Keratinocyte (primary cell): ENCODE measurements around the gene LPIN3. TPM values are rescaled to one million over a fixed set of nuclear protein-coding genes. Genes with fewer than 3 reads are reported as not detected.
A peak's percentile ranks its signal among the peaks of the same experiment; 100 is the strongest.

Experiments used
- DNase-seq: peaks from one replicate; pipeline ENCODE4 v3.0.0-alpha.2; 2011; ENCODE audit warnings: low read depth, missing footprints, low spot score
- FAIRE-seq: peaks from 2 replicates; lab custom pipeline; 2011; peaks lifted over from hg19 to GRCh38; lab: Jason Lieb, UNC
- H2AFZ ChIP-seq: 2 replicates; pipeline ENCODE4 v1.6.0; 2012; ENCODE audit warnings: low read length, control low read depth, inconsistent platforms; ENCODE audit not compliant: control insufficient read depth
- H3K27ac ChIP-seq: 2 replicates; pipeline ENCODE4 v1.5.1; 2011; ENCODE audit warnings: low read length; ENCODE audit not compliant: control insufficient read depth, insufficient read depth
- H3K27me3 ChIP-seq: 3 replicates; pipeline ENCODE4 v1.6.0; 2011; ENCODE audit warnings: low read length; ENCODE audit not compliant: control insufficient read depth, insufficient read depth; ENCODE audit errors: extremely low read depth
- H3K36me3 ChIP-seq, 2 experiments: 2 replicates in 1 of 2; 3 replicates in 1 of 2; pipeline ENCODE4 v1.5.1; 2011; ENCODE audit warnings: low read length in 2 of 2, mild to moderate bottlenecking in 1 of 2; ENCODE audit not compliant: control insufficient read depth in 2 of 2, insufficient read depth in 2 of 2; ENCODE audit errors: extremely low read depth in 1 of 2
- H3K4me1 ChIP-seq: 3 replicates; pipeline ENCODE4 v1.5.1; 2011; ENCODE audit warnings: low read length; ENCODE audit not compliant: control insufficient read depth, insufficient read depth; ENCODE audit errors: extremely low read depth
- H3K4me2 ChIP-seq: 3 replicates; pipeline ENCODE4 v1.6.0; 2011; ENCODE audit warnings: low read depth, low read length; ENCODE audit not compliant: control insufficient read depth, insufficient read depth; ENCODE audit errors: extremely low read depth
- H3K4me3 ChIP-seq, 3 experiments: fragments of 200-600 bp in 1 of 3; sonication (generic) in 1 of 3; 2 replicates in 2 of 3; 3 replicates in 1 of 3; pipeline ENCODE4 v1.5.1; 2011 to 2016; ENCODE audit warnings: low read length in 3 of 3, mild to moderate bottlenecking in 3 of 3, control low read depth in 2 of 3, inconsistent platforms in 1 of 3, low read depth in 1 of 3, mixed read lengths in 1 of 3, mixed run types in 1 of 3, moderate library complexity in 1 of 3; ENCODE audit not compliant: control insufficient read depth in 2 of 3, insufficient read depth in 2 of 3; ENCODE audit errors: extremely low read depth in 1 of 3
- H3K79me2 ChIP-seq: 2 replicates; pipeline ENCODE4 v1.6.0; 2012; ENCODE audit warnings: low read length; ENCODE audit not compliant: control insufficient read depth, insufficient read depth
- H3K9ac ChIP-seq: 3 replicates; pipeline ENCODE4 v1.6.0; 2011; ENCODE audit warnings: low read length; ENCODE audit not compliant: control insufficient read depth, insufficient read depth; ENCODE audit errors: extremely low read depth
- H3K9me1 ChIP-seq: 3 replicates; pipeline ENCODE4 v1.6.0; 2011; ENCODE audit warnings: low read length; ENCODE audit not compliant: control insufficient read depth, insufficient read depth; ENCODE audit errors: extremely low read depth
- H3K9me3 ChIP-seq: 2 replicates; pipeline ENCODE4 v1.5.1; 2012; ENCODE audit warnings: low read depth, low read length; ENCODE audit not compliant: control insufficient read depth
- H4K20me1 ChIP-seq: 3 replicates; pipeline ENCODE4 v1.6.0; 2011; ENCODE audit warnings: low read length; ENCODE audit not compliant: control insufficient read depth, insufficient read depth; ENCODE audit errors: extremely low read depth
- CTCF ChIP-seq, 3 experiments: IDR thresholded peaks in 1 of 3; conservative IDR thresholded peaks in 1 of 3; optimal IDR thresholded peaks in 1 of 3; 2 replicates in 2 of 3; 3 replicates in 1 of 3; pipeline versions ENCODE3 to v1.5.1; 2011; ENCODE audit warnings: low read length in 3 of 3, mild to moderate bottlenecking in 3 of 3, moderate library complexity in 2 of 3, control low read depth in 1 of 3, inconsistent platforms in 1 of 3; ENCODE audit not compliant: insufficient read depth in 2 of 3; ENCODE audit errors: extremely low read depth in 1 of 3
- EZH2 ChIP-seq: IDR thresholded peaks from one replicate; pipeline ENCODE4 v1.6.1; 2012; ENCODE audit warnings: inconsistent platforms, mild to moderate bottlenecking, low read length, moderate library complexity
- dilution Hi-C: fragments of 300-500 bp; cut with MboI; formaldehyde crosslinking; loops from one replicate; pipeline ENCODE4 v1.7.0; 2020; ENCODE audit warnings: low sequenced_read_pairs; ENCODE audit not compliant: extremely low pct_ligation_motif_present
- polyA plus RNA-seq, 5 experiments: library from polyadenylated mRNA; depleted of rRNA in 3 of 5; stranded (reverse) in 3 of 5; stranded (forward) in 1 of 5; unstranded in 1 of 5; fragments of >200 nt; gene quantifications; 1 replicate in 1 of 5; 2 replicates in 3 of 5; 3 replicates in 1 of 5; pipeline versions ENCODE4 v1.2.1 to v1.2.3, GENCODE V29; 2011 to 2012; ENCODE audit warnings: missing spikeins in 2 of 5, low read depth in 1 of 5, low replicate concordance in 1 of 5

The LPIN3 gene
- polyA plus RNA-seq, 1 donor (not counting 4 experiments of a cell fraction or from before 2014, with no cell fraction given) = 15.6 TPM

- dilution Hi-C loops = no loop called here
- no peak for FAIRE-seq
- no peak overlapping the region for H3K4me2 ChIP-seq
Measured at GRCh38 chr20:41392295-41392694, 51.7 kb downstream of the LPIN3 start.

GRCh38 chr20:41392871-41393704 is 52.5 kb downstream of the LPIN3 start:
- Histone ChIP-seq H3K79me2 (no peaks in the 10 kb centered on the region), H3K9ac (no peak overlapping the region), H3K9me3 (no peaks in the 10 kb centered on the region), H3K4me1 (peaks cover 17% of the 10 kb centered on the region), H3K27me3 (no peaks in the 10 kb centered on the region), H3K4me3 (no peak overlapping the region), H3K36me3 (no peaks in the 10 kb centered on the region), H2AFZ (no peak overlapping the region), H3K4me2 (no peak overlapping the region), H4K20me1 (no peaks in the 10 kb centered on the region), H3K27ac (no peak overlapping the region), H3K9me1 (peaks cover 2% of the 10 kb centered on the region)
- no peak for FAIRE-seq
- dilution Hi-C loops = no loop called here
- DNase-seq = no peak
- no peak for TF ChIP-seq CTCF (optimal IDR thresholded peaks at IDR 0.05 in 1 of 3, IDR thresholded peaks at IDR 0.05 in 1 of 3, conservative IDR thresholded peaks at IDR 0.05 in 1 of 3; ENCODE audit: extremely low read depth in 1 of 3, insufficient read depth in 2 of 3, low read length in 3 of 3)
- TF ChIP-seq EZH2 = no peak

More at GRCh38 chr20:41392295-41392694, 51.7 kb downstream of the LPIN3 start:
- H3K79me2 ChIP-seq = no peaks in the 10 kb centered on the region
- no peak for DNase-seq
- H3K4me1 ChIP-seq = peaks cover 17% of the 10 kb centered on the region
- H3K36me3 ChIP-seq = no peaks in the 10 kb centered on the region
- no peaks in the 10 kb centered on the region for H3K27me3 ChIP-seq
- TF ChIP-seq EZH2 (no peak), CTCF (optimal IDR thresholded peaks at IDR 0.05 in 1 of 3, IDR thresholded peaks at IDR 0.05 in 1 of 3, conservative IDR thresholded peaks at IDR 0.05 in 1 of 3; ENCODE audit: extremely low read depth in 1 of 3, insufficient read depth in 2 of 3, low read length in 3 of 3) (no peak)
- H3K4me3 ChIP-seq = no peak overlapping the region
- peaks cover 2% of the 10 kb centered on the region for H3K9me1 ChIP-seq
- peak overlapping the region; percentile 78 for H3K27ac ChIP-seq
- H3K9ac ChIP-seq = no peak overlapping the region
- H4K20me1 ChIP-seq = no peaks in the 10 kb centered on the region
- H2AFZ ChIP-seq = no peak overlapping the region
- no peaks in the 10 kb centered on the region for H3K9me3 ChIP-seq
